ENCODE measurements around the gene WDHD1.

DNA sequence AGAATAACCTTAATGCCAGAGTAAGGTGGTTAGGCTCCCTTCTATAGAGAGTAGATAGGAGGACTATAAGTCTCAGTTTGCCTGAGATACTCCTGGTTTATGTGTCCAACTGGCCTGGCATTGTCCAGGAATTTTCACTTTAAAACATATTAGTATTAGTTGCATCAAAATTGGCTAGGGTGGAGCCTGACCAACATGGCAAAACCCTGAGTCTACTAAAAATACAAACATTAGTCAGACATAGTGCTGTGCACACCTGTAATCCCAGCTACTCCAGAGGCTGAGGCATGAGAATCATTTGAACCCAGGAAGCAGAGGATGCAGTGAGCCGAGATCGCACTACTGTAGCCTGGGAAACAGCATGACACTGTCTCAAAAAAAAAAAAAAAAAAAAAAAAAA, 11.9 kb downstream of the WDHD1 start:
- TF ChIP-seq, protein P1, sequence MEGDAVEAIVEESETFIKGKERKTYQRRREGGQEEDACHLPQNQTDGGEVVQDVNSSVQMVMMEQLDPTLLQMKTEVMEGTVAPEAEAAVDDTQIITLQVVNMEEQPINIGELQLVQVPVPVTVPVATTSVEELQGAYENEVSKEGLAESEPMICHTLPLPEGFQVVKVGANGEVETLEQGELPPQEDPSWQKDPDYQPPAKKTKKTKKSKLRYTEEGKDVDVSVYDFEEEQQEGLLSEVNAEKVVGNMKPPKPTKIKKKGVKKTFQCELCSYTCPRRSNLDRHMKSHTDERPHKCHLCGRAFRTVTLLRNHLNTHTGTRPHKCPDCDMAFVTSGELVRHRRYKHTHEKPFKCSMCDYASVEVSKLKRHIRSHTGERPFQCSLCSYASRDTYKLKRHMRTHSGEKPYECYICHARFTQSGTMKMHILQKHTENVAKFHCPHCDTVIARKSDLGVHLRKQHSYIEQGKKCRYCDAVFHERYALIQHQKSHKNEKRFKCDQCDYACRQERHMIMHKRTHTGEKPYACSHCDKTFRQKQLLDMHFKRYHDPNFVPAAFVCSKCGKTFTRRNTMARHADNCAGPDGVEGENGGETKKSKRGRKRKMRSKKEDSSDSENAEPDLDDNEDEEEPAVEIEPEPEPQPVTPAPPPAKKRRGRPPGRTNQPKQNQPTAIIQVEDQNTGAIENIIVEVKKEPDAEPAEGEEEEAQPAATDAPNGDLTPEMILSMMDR (conservative IDR thresholded peaks at IDR 0.05; ENCODE audit: low read depth, low read length), result no peak
- no peak for TF ChIP-seq EZH2phosphoT487 (IDR thresholded peaks at IDR 0.05; ENCODE audit: borderline replicate concordance, low read length)

Measured in PC-3 (cell line).